ENCODE results near the gene NIP7.

NIP7 gene

GRCh38 chr16:69319381-69319780 is 20.2 kb upstream of the NIP7 start:
- DNase-seq, result no peak

DNA sequence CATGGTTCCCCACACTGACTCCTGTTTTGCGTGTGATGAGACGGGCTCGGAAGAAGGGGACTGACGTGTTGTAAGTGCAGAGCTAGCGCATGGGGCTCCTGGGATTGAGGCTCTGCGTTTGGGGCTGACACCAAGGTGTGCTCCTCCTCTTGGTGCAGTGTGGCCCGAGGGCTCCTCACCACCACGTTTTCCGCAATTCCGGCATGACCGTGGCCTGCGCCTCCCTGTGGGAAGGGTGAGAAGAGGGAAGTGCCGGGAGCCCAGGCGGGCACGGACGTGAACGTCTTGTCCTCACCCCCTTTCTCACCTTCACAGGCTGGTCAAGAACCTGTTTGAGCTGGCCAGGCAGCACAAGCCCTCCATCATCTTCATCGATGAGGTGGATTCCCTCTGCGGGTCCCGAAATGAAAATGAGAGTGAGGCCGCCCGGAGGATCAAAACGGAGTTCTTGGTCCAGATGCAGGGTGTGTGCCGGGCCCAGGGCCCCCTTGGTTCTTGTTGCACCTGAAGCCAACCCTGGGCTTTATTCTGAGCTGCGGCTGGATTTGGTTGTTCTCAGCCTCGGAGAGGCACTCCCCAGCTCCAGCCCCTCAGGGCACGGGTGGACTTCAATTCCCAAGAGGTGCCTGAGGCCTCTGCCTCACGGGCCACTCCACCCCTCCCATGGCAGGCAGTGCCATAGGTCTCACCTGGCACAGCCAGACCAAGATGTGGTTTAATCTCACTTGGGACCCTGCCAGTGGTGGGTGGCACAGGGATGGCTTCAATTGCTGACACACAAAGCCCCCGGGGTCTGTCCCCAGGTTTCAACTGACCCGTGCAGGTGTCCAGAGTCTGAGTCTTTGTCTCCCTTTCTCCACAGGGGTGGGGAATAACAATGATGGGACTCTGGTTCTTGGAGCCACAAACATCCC is 19.5 kb upstream of the NIP7 start:
- DNase-seq, result no peak

DNA sequence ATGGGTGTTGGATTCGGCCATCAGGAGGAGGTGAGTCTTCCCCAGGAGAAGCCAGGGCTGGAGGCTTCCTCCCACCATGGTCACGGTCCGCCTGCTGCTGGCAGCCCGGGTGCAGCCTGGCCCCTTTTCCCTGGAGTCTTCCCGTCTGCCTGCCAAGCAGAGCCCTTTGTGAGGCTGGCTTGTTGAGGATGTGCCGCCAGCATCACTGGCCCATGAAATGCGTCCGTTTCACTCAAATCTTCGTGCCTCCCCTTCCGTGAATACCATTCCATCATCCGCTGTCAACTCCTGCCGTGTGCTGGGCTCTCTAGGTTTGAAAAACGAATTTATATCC is 18.9 kb upstream of the NIP7 start:
- DNase-seq, result no peak

GRCh38 chr16:69321080-69321479 is 18.5 kb upstream of the NIP7 start:
- DNase-seq, result no peak

DNA sequence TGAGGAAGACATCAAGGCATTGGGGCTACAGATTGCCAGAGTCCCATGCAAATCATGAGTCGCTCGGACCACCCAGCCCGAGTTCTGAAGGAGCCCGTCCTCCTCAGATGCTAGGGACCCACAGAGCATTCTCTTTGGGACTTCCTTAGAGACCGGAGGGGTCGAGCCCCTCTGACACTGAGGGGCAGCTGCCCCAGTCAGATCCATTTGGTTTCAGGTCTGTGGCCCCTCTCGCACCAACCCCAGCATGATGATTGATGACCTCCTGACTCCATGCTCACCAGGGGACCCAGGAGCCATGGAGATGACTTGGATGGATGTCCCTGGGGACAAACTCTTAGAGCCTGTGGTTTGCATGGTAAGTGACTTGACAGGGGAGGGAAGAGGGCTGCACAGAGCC is 17.2 kb upstream of the NIP7 start:
- DNase-seq, result no peak

- no peak for DNase-seq
These were observed 16.2 kb upstream of the NIP7 start for GRCh38 chr16:69323415-69323814.

GRCh38 chr16:69324013-69324531 is 15.5 kb upstream of the NIP7 start:
- DNase-seq, result no peak

- DNase-seq, result no peak
These were observed 14.9 kb upstream of the NIP7 start for GRCh38 chr16:69324585-69325253.

DNA sequence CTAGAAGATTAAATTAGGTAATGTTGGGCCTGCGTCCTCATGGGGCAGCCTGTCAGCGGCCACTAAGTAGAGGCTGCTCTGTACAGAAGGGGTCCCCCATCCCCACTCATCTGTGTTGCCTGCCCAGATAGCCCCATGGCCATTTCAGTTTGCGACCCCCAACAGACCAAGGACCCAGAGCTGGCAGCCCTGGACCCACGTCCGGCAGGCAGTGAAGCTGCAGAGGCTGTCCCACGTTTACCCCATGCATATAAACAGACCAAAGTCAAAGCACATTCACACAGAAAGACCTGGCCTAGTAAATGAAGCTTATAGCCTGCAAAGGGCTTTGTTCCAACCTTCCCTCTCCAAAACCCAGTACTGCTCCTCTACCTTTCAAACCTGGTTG is 13.8 kb upstream of the NIP7 start:
- DNase-seq, result no peak

DNA sequence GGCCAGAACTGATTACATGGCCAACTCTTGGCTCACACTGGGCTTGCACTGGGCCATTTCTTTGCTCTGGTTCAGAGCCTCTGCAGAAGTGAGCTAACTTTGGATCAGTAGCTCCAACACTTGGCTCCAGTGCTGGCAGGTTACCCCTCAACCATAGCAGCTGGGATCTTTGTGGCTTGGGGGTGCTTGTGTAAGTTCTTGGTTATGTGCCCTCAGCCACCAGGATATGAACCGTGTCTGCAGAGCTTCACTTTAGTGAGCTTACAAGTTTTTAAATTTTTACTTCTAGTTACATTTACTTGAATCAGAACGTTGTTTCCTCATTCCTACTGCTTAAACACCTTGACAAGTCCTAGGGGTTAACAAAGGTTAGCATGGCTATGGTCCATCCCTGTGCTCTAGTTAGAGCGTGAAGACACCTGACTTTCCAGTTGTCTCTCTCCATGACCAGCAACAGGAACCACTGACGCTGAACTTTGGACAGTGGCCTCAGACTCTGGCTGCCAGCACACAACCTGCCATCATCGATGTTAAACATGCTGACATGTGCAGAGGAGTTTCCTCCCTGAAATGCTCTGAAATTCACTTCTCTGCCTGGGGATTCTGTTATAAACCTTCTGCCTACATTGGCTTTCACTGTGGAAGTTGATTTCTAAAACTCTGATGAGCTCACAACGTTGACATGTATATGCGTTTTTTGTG is 13.2 kb upstream of the NIP7 start:
- DNase-seq, result no peak

DNA sequence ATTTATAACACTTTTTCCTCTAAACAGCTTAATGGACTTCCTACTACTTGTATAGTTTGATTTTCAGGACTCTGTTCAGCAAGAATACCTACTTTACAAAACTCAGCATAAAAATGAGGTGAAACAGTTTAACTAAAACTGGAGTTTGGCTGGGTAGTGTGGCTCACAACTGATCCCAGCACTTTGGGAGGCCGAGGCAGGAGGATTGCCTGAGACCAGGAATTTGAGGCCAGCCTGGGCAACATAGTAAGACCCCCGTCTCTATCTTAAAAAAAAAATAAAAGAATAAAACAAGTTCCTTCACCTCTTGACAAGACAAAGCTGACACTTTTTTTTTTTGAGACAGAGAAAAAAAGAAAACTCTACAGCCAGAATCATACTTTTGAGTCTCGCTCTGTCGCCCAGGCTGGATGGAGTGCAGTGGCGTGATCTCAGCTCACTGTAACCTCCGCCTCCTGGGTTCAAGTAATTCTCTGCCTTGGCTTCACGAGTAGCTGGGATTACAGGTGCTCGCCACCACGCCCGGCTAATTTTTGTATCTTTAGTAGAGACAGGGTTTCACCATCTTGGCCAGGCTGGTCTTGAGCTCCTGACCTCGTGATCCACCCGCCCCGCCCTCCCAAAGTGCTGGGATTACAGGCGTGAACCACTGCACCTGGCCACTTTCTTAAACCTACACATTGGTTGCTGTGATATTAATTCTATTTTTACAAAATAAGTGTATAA is 11.8 kb upstream of the NIP7 start:
- DNase-seq, result no peak

DNA sequence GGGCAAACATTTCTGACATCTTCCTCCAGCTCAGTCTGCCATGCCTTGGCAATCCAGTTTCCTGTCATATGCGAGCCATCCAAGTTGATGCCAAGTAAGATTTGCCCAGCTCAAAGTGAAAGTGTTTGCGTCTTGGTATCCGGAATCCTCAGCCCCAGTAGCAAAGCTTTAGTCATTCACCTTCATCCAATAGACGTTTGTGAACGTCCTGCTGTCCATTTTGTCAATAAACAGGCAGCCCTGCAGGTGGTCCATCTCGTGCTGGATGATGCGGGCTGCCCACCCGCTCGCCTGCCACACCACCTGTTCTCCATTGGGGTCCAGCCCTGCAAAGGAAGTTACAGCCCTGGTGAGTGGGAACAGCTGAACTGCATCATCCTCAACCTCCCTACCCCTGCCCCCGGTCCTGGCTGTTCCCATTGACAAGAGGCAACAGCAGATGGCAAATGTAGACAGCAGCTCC is 10.7 kb upstream of the NIP7 start:
- DNase-seq, result no peak

GRCh38 chr16:69329369-69330285 is 9.9 kb upstream of the NIP7 start:
- no peak for DNase-seq

GRCh38 chr16:69330286-69331109 is 9.1 kb upstream of the NIP7 start, which contains the start of gene PDF:
PDF (minus strand) TSS chr16:69330588; CDS start chr16:69330570, 18 bp downstream.
- peak; percentile 82 for DNase-seq

DNA sequence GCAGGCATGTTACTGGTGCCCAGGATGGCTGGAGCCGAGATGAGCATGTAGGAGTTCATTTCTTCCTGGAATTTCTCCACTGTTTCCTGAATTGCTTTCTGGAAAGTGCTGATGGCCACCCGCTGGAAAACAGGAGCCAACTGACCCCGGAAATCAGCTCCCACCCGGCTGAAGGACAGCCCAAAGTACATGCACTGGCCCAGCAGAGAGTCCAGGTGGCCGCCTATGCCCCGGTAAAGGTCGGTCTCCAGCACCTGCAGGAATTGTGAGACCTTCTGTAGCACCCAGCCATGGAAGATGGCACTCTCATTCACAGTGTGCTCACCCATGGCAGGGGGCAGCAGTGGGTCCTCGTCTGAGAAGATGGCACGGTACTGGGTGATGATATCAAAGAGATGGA is 4.9 kb upstream of the NIP7 start:
- DNase-seq, result no peak

- no peak for DNase-seq
These were observed 849 bp upstream of the NIP7 start for GRCh38 chr16:69338557-69339288.

DNA sequence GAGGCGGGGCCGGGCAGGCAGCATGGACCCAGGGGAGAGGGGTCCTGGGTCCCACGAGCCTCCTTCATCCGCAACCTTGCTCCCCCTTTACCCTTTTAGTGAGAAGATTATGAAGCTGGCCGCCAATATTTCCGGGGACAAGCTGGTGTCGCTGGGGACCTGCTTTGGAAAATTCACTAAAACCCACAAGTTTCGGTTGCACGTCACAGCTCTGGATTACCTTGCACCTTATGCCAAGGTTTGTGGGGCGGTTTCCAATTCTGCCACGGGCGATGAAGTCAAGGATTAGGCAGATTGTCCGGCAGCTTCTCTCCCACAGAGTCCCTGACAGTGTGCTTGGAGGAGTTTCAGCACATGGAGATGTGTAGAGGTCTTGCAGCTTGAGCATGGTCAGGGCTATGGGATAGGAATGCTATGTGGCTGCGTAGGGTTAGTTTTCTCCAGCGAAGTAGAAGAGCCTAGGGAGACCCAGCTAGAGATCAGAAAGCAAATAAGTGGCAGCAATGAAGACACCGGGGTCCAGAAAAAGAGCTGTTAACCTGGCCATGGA is 598 bp downstream of the NIP7 start:
- DNase-seq, result no peak

DNA sequence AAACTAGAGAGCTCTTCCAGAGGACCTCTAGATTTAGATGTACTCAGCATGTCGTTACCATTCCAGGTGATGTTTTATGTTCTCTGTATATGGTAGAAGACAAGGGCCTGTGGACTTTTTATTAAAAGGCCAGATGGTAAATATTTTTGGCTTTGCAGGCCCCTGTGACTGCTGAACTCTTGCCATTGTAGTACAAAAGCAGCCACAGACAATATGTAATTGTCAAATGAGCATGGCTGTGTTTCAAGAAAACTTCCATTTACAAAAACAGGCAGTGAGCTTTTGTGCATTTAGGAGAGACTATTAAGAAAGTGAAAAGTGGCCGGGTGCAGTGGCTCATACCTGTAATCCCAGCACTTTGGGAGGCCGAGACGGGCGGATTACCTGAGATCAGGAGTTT is 4.6 kb downstream of the NIP7 start:
- no peak for DNase-seq

- DNase-seq, result no peak
These were observed 6.4 kb downstream of the NIP7 start for GRCh38 chr16:69345923-69346322.

GRCh38 chr16:69346683-69347082 is 7.1 kb downstream of the NIP7 start:
- DNase-seq, result no peak

All from NCI-H1694 (cell line).